Gastrocnemius medialis (tissue), 4 donors: Measurements from ENCODE around the gene NEURL2.

Source experiments
- POLR2A ChIP-seq, 2 donors: fragments of 450-650 bp; IDR thresholded peaks; one replicate each; pipeline ENCODE4 v1.6.1; 2017; ENCODE audit warnings: antibody characterized with exemption in 2 of 2, mild to moderate bottlenecking in 2 of 2, moderate library complexity in 2 of 2
- TF ChIP-seq, protein P1 (sequence below), 5 experiments: fragments of 450-650 bp in 3 of 5; fragments of 200-600 bp in 2 of 5; sonication (generic) in 2 of 5; IDR thresholded peaks in 4 of 5; conservative IDR thresholded peaks in 1 of 5; 1 replicate in 4 of 5; 2 replicates in 1 of 5; pipeline ENCODE4 v1.5.1; 2016 to 2019; ENCODE audit warnings: antibody characterized with exemption in 5 of 5, mild to moderate bottlenecking in 3 of 5, moderate library complexity in 3 of 5

DNA sequence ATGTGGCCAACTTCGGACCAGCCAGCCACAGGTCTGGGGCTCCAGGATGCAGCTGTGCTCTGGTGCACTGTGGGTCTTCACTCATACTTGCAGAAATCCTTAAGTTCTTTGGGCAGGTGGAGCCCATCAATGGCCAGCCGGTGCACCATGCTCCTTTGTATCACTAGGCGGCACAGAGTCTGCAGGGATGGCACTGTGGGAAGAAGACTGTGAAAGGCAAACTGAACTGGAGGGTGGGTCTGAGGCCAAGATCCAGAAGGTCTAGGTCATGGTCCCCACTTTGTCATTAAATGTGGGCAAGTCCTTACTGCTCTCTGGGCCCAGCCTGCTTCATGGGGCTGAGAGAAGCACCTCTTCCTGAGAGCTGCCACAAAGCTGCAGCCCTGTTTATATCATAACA lies 2.3 kb downstream of the NEURL2 start:
- TF ChIP-seq, protein P1, sequence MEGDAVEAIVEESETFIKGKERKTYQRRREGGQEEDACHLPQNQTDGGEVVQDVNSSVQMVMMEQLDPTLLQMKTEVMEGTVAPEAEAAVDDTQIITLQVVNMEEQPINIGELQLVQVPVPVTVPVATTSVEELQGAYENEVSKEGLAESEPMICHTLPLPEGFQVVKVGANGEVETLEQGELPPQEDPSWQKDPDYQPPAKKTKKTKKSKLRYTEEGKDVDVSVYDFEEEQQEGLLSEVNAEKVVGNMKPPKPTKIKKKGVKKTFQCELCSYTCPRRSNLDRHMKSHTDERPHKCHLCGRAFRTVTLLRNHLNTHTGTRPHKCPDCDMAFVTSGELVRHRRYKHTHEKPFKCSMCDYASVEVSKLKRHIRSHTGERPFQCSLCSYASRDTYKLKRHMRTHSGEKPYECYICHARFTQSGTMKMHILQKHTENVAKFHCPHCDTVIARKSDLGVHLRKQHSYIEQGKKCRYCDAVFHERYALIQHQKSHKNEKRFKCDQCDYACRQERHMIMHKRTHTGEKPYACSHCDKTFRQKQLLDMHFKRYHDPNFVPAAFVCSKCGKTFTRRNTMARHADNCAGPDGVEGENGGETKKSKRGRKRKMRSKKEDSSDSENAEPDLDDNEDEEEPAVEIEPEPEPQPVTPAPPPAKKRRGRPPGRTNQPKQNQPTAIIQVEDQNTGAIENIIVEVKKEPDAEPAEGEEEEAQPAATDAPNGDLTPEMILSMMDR (IDR thresholded peaks at IDR 0.05 in 4 of 5, conservative IDR thresholded peaks at IDR 0.05 in 1 of 5): no peak
- TF ChIP-seq POLR2A (IDR thresholded peaks at IDR 0.05): no peak
